Measurements from ENCODE around the gene VSX1. TPM values are rescaled to one million over a fixed set of nuclear protein-coding genes. Genes with fewer than 3 reads are reported as not detected.

Gene VSX1
- polyA plus RNA-seq, 1 donor from 2014 or later = not detected

- no peaks in the 10 kb centered on the region for H4K20me1 ChIP-seq (ENCODE audit: insufficient read depth)
- H3F3A ChIP-seq (ENCODE audit: insufficient read depth, low read length, poor library complexity, severe bottlenecking) = no peaks in the 10 kb centered on the region
- H3K9ac ChIP-seq (ENCODE audit: low read length) = no peak overlapping the region
- H3K4me2 ChIP-seq (ENCODE audit: low read length) = no peak overlapping the region
- H3K27me3 ChIP-seq (ENCODE audit: insufficient read depth, low read depth, low read length) = peaks cover 88% of the 10 kb centered on the region
- peak overlapping the region; percentile 54 for H3K4me3 ChIP-seq (ENCODE audit: low read length)
- no peak overlapping the region for H2AFZ ChIP-seq (ENCODE audit: low read depth, low read length)
- H3K27ac ChIP-seq (ENCODE audit: low read length) = no peak overlapping the region
- no peaks in the 10 kb centered on the region for H3K9me2 ChIP-seq (ENCODE audit: insufficient read depth, low read length)
- H3K36me3 ChIP-seq (ENCODE audit: insufficient read depth, low read length) = no peaks in the 10 kb centered on the region
- H3K9me3 ChIP-seq (ENCODE audit: low read length) = peaks cover 8% of the 10 kb centered on the region
- no peaks in the 10 kb centered on the region for H3K79me2 ChIP-seq (replicated peaks; ENCODE audit: insufficient read depth, low read length)
- TF ChIP-seq POLR2AphosphoS5 (IDR thresholded peaks at IDR 0.05) = no peak
- TF ChIP-seq REST (IDR thresholded peaks at IDR 0.05; ENCODE audit: borderline replicate concordance) = no peak
- TF ChIP-seq CTCF (IDR thresholded peaks at IDR 0.05; ENCODE audit: poor library complexity, severe bottlenecking) = no peak
- TF ChIP-seq RAD21 (conservative IDR thresholded peaks at IDR 0.05) = no peak
- TF ChIP-seq SMC3 (conservative IDR thresholded peaks at IDR 0.05; ENCODE audit: poor library complexity) = no peak
- TF ChIP-seq TAF1 (IDR thresholded peaks at IDR 0.05; ENCODE audit: low read depth) = no peak
- TF ChIP-seq MXI1 (conservative IDR thresholded peaks at IDR 0.05; ENCODE audit: poor library complexity, severe bottlenecking) = no peak
- no peak for TF ChIP-seq EP300 (conservative IDR thresholded peaks at IDR 0.05; ENCODE audit: poor library complexity, severe bottlenecking)
Observed at GRCh38 chr20:25077610-25078169, 4.3 kb downstream of the VSX1 start.

- H3K4me3 ChIP-seq (ENCODE audit: low read length) = peak overlapping the region; percentile 54
- no peaks in the 10 kb centered on the region for H4K20me1 ChIP-seq (ENCODE audit: insufficient read depth)
- TF ChIP-seq POLR2AphosphoS5 (IDR thresholded peaks at IDR 0.05) = no peak
- TF ChIP-seq MXI1 (conservative IDR thresholded peaks at IDR 0.05; ENCODE audit: poor library complexity, severe bottlenecking) = no peak
- TF ChIP-seq SMC3 (conservative IDR thresholded peaks at IDR 0.05; ENCODE audit: poor library complexity) = no peak
- TF ChIP-seq EP300 (conservative IDR thresholded peaks at IDR 0.05; ENCODE audit: poor library complexity, severe bottlenecking) = no peak
- TF ChIP-seq TAF1 (IDR thresholded peaks at IDR 0.05; ENCODE audit: low read depth) = no peak
- no peak for TF ChIP-seq RAD21 (conservative IDR thresholded peaks at IDR 0.05)
- TF ChIP-seq CTCF (IDR thresholded peaks at IDR 0.05; ENCODE audit: poor library complexity, severe bottlenecking) = no peak
- no peak for TF ChIP-seq EZH2 (IDR thresholded peaks at IDR 0.05; ENCODE audit: borderline replicate concordance, insufficient read depth, low read length, poor library complexity, severe bottlenecking)
- TF ChIP-seq REST (IDR thresholded peaks at IDR 0.05; ENCODE audit: borderline replicate concordance) = no peak
- no peaks in the 10 kb centered on the region for H3K9me2 ChIP-seq (ENCODE audit: insufficient read depth, low read length)
- H3K4me2 ChIP-seq (ENCODE audit: low read length) = no peak overlapping the region
- H3K9ac ChIP-seq (ENCODE audit: low read length) = no peak overlapping the region
- H3K27me3 ChIP-seq (ENCODE audit: insufficient read depth, low read depth, low read length) = peaks cover 83% of the 10 kb centered on the region
- peaks cover 8% of the 10 kb centered on the region for H3K9me3 ChIP-seq (ENCODE audit: low read length)
- H3K36me3 ChIP-seq (ENCODE audit: insufficient read depth, low read length) = no peaks in the 10 kb centered on the region
- no peak overlapping the region for H3K27ac ChIP-seq (ENCODE audit: low read length)
- no peak overlapping the region for H2AFZ ChIP-seq (ENCODE audit: low read depth, low read length)
- no peaks in the 10 kb centered on the region for H3F3A ChIP-seq (ENCODE audit: insufficient read depth, low read length, poor library complexity, severe bottlenecking)
- no peaks in the 10 kb centered on the region for H3K79me2 ChIP-seq (replicated peaks; ENCODE audit: insufficient read depth, low read length)
Observed at GRCh38 chr20:25076731-25077609, 5.0 kb downstream of the VSX1 start.
